Measurements from ENCODE around the gene SFMBT2.

The SFMBT2 gene

DNA sequence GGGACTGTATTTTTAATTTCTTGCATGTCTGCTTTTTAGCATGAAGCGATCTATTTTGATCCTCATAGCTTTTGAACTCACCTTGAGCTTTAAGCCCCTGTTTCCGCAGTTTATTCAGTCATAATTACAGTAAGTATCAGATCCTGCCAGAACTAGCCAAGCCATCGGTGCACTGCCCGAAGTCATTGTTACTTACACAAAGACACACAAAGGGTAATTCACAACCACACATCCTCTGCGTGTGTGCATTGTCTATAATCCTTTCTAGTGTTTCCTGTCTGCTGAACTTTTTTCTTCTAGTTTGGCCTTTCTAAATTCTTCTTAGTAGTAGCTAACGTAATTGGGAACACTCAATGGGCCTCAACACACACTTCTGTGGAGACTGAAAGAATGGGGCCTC lies 133.0 kb downstream of the SFMBT2 start:
- H3K36me3 ChIP-seq (ENCODE audit: control insufficient read depth, insufficient read depth, low read length) = no peaks in the 10 kb centered on the region
- no peaks in the 10 kb centered on the region for H3K27me3 ChIP-seq (ENCODE audit: control insufficient read depth, insufficient read depth, low read length)
- H3K9me3 ChIP-seq (ENCODE audit: control insufficient read depth, low read length) = no peaks in the 10 kb centered on the region
- H3K9ac ChIP-seq (ENCODE audit: low read length) = no peak overlapping the region
- no peaks in the 10 kb centered on the region for H3K4me1 ChIP-seq (ENCODE audit: control insufficient read depth, insufficient read depth, low read length)
- no peak overlapping the region for H3K4me3 ChIP-seq (ENCODE audit: low read length)

DNA sequence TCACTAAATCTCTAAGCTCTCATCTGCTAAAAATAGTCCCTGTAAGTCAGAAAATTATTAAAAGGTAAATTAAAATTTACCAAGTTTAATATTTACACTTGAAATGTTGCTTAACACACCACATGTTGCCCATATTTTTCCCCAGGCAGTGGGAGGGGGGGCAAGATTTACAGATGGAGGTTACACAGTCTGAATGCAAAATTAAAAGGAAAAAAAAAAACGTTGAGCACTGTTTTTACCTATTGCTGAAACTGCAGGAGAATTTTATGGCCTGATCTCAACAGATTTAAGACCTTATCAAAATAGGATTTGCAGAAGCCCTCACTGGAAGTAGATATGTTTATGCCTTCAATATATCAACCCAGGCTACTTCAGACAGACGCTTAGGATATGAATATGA lies 133.4 kb downstream of the SFMBT2 start:
- H3K9me3 ChIP-seq (ENCODE audit: control insufficient read depth, low read length) = no peaks in the 10 kb centered on the region
- H3K36me3 ChIP-seq (ENCODE audit: control insufficient read depth, insufficient read depth, low read length) = no peaks in the 10 kb centered on the region
- no peak overlapping the region for H3K9ac ChIP-seq (ENCODE audit: low read length)
- no peak overlapping the region for H3K4me3 ChIP-seq (ENCODE audit: low read length)
- H3K27me3 ChIP-seq (ENCODE audit: control insufficient read depth, insufficient read depth, low read length) = no peaks in the 10 kb centered on the region
- peaks cover 2% of the 10 kb centered on the region for H3K4me1 ChIP-seq (ENCODE audit: control insufficient read depth, insufficient read depth, low read length)

DNA sequence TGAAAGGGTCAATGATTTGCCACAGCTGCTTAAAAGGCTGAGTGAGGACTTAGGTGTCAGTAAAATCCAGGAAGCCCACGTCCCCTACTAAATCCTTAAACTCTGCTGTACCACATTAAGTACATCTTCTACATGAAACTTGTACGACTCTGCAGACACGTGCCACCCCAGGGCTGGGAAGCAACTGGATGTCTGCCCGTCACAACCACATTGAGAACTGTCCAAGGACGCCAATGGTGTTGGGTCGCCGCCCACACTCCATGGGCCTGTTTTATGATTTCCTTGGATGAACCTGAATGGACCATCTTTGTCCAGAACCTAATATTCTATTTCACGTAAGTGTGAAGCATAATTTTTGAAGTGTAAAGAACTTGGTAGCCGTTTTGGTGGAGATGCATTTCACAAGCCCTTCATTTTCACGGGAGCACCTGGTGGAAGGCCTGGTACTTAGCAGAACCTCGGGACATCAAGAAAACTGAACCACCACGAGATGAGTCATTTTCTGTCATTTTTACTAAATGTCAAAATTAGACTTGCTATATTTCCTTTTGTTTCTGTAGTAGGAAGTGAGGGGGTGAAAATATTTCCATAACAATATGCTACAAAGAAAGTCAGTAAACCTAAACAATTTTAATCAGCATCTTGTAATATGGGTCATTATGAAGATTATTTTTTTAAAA lies 134.9 kb downstream of the SFMBT2 start:
- no peak overlapping the region for H3K4me3 ChIP-seq (ENCODE audit: low read length)
- H3K9me3 ChIP-seq (ENCODE audit: control insufficient read depth, low read length) = no peaks in the 10 kb centered on the region
- H3K27me3 ChIP-seq (ENCODE audit: control insufficient read depth, insufficient read depth, low read length) = no peaks in the 10 kb centered on the region
- H3K4me1 ChIP-seq (ENCODE audit: control insufficient read depth, insufficient read depth, low read length) = peaks cover 9% of the 10 kb centered on the region
- H3K36me3 ChIP-seq (ENCODE audit: control insufficient read depth, insufficient read depth, low read length) = no peaks in the 10 kb centered on the region
- no peak overlapping the region for H3K9ac ChIP-seq (ENCODE audit: low read length)

DNA sequence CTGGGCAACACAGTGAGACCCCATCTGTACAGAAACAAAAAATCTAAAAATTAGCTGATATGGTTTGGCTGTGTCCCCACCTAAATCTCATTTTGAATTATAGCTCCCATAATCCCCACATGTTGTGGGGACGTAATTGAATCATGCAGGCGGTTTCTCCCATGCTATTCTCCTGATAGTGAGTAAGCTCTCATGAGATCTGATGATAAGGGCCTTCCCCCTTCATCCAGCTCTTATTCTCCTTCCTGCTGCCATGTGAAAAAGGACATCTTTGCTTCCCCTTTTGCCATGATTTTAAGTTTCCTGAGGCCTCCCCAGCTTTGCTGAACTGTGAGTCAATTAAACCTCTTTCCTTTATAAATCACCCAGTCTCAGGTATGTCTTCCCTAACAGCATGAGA lies 136.5 kb downstream of the SFMBT2 start:
- no peak overlapping the region for H3K9ac ChIP-seq (ENCODE audit: low read length)
- H3K4me3 ChIP-seq (ENCODE audit: low read length) = no peak overlapping the region

DNA sequence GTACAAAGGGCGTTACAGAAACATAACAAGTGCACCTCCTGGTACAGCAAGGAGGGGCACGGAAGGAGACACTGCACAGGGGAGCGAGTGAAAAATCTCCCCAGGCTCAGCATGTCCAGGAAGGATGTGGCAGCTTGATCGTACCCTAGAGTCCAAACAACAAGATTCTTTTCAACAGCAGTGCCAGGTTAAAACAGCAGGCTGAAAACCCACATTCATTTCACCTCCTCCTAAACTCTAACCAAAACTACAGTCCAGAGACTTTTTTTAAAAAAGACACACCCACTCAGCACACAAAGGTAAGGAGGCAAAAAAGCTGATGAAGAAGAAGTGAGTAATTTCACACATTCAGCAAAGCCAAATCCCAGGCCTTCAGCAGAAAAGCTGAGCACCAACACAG lies 138.8 kb downstream of the SFMBT2 start:
- Histone ChIP-seq H3K4me3 (ENCODE audit: low read length) (no peak overlapping the region), H3K4me1 (ENCODE audit: control insufficient read depth, insufficient read depth, low read length) (peaks cover 9% of the 10 kb centered on the region), H3K9ac (ENCODE audit: low read length) (no peak overlapping the region), H3K36me3 (ENCODE audit: control insufficient read depth, insufficient read depth, low read length) (no peaks in the 10 kb centered on the region), H3K27me3 (ENCODE audit: control insufficient read depth, insufficient read depth, low read length) (no peaks in the 10 kb centered on the region), H3K9me3 (ENCODE audit: control insufficient read depth, low read length) (no peaks in the 10 kb centered on the region)

More for the DNA sequence above, 136.5 kb downstream of the SFMBT2 start:
- Histone ChIP-seq H3K9me3 (ENCODE audit: control insufficient read depth, low read length) (no peaks in the 10 kb centered on the region), H3K36me3 (ENCODE audit: control insufficient read depth, insufficient read depth, low read length) (no peaks in the 10 kb centered on the region), H3K4me1 (ENCODE audit: control insufficient read depth, insufficient read depth, low read length) (peaks cover 9% of the 10 kb centered on the region), H3K27me3 (ENCODE audit: control insufficient read depth, insufficient read depth, low read length) (no peaks in the 10 kb centered on the region)

DNA sequence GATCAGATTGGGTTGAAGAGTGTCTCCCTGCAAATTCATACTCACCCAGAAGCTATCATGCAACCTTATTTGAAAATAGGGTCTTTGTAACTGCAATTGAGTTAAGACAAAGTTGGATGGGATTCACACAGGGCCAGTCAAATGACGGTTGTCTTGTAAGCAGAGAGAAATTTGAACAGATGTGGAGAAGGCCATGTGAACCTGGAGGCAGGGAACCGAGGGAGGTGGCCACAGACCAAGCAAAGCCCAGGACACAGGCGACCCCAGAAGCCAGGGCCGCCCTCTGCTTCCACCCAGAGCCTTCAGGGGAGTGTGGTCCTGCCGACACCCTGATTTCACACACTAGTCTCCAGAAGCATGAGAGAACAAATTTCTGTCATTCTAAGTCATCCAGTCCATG lies 140.8 kb downstream of the SFMBT2 start:
- Histone ChIP-seq H3K27me3 (ENCODE audit: control insufficient read depth, insufficient read depth, low read length) (no peaks in the 10 kb centered on the region), H3K9ac (ENCODE audit: low read length) (no peak overlapping the region), H3K4me3 (ENCODE audit: low read length) (no peak overlapping the region), H3K4me1 (ENCODE audit: control insufficient read depth, insufficient read depth, low read length) (peaks cover 9% of the 10 kb centered on the region), H3K9me3 (ENCODE audit: control insufficient read depth, low read length) (no peaks in the 10 kb centered on the region), H3K36me3 (ENCODE audit: control insufficient read depth, insufficient read depth, low read length) (no peaks in the 10 kb centered on the region)

DNA sequence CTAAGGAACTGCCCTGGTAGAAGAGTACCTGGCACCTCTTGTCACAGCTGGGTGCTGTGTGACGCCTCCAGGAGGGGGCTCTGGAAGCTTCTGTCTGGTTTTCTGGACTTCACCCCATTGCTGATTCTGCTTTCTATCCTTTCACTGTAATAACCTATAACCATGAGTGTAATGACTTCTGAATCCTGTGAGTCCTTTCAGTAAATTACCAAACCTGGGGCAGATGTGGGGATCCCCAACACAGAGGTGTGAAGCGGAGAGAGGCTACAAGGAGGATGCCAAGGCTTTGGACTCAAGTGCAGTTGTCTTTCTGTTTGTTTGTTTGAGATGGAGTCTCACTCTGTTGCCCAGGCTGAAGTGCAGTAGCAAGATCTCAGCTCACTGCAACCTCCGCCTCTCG lies 143.7 kb downstream of the SFMBT2 start:
- Histone ChIP-seq H3K9me3 (ENCODE audit: control insufficient read depth, low read length) (no peaks in the 10 kb centered on the region), H3K9ac (ENCODE audit: low read length) (no peak overlapping the region), H3K27me3 (ENCODE audit: control insufficient read depth, insufficient read depth, low read length) (no peaks in the 10 kb centered on the region), H3K36me3 (ENCODE audit: control insufficient read depth, insufficient read depth, low read length) (no peaks in the 10 kb centered on the region), H3K4me3 (ENCODE audit: low read length) (no peak overlapping the region), H3K4me1 (ENCODE audit: control insufficient read depth, insufficient read depth, low read length) (peaks cover 12% of the 10 kb centered on the region)

DNA sequence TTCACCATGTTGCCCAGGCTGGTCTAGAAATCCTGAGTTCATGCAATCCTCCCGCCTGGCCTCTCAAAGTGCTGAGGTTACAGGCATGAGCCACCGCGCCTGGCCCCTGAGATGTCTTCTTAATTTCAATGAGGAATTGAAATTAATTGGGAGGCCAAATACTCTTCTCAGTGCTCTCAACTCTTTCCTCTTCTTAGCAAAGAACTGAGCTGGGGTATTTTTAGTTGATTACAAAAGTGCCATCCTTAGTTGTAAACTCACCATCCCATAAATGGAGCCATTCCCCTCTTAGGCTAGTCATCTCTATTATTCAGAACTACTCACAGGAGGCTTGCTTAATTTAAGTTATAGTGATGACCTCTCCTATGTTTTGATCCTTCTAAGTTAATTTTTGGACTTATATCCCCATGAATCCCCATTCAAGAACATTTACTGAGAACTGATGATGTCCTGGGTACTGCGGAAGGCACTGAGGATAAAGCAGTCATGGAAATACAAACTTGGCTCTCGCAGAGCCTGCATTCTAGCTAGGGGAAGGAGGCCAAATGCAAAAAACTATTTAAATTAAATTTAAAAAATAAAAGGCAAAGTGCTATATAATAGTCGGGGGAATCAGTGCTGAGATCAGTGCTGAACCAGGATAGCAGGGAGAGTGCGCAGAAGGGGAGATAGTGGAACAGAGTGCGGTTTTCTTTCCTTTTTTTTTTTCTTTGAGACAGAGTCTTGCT lies 145.3 kb downstream of the SFMBT2 start:
- Histone ChIP-seq H3K27me3 (ENCODE audit: control insufficient read depth, insufficient read depth, low read length) (no peaks in the 10 kb centered on the region), H3K4me1 (ENCODE audit: control insufficient read depth, insufficient read depth, low read length) (peaks cover 9% of the 10 kb centered on the region), H3K36me3 (ENCODE audit: control insufficient read depth, insufficient read depth, low read length) (no peaks in the 10 kb centered on the region), H3K9me3 (ENCODE audit: control insufficient read depth, low read length) (no peaks in the 10 kb centered on the region), H3K9ac (ENCODE audit: low read length) (no peak overlapping the region), H3K4me3 (ENCODE audit: low read length) (no peak overlapping the region)

DNA sequence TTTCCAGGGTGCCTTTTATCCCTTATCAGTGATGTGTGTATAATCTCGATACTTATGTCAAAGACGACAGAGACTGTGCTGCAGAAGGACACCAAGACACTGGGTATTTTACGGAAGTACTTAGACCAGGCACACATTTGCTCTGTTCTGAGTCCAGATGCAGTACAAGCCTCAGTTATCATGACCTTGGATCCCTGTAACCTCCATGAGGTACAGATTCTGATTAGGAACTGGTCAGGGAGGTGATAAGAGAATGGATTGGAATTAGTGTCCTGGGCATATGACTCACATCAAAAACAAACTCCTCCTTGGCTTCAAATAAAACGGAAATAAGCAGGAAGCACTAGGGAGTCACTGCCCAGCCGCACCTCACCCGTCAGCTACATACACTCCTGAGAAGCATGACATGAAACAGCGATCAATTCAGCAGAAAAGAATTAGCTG lies 146.5 kb downstream of the SFMBT2 start:
- Histone ChIP-seq H3K27me3 (ENCODE audit: control insufficient read depth, insufficient read depth, low read length) (no peaks in the 10 kb centered on the region), H3K4me3 (ENCODE audit: low read length) (no peak overlapping the region), H3K9ac (ENCODE audit: low read length) (no peak overlapping the region), H3K4me1 (ENCODE audit: control insufficient read depth, insufficient read depth, low read length) (peaks cover 11% of the 10 kb centered on the region), H3K36me3 (ENCODE audit: control insufficient read depth, insufficient read depth, low read length) (no peaks in the 10 kb centered on the region), H3K9me3 (ENCODE audit: control insufficient read depth, low read length) (no peaks in the 10 kb centered on the region)

DNA sequence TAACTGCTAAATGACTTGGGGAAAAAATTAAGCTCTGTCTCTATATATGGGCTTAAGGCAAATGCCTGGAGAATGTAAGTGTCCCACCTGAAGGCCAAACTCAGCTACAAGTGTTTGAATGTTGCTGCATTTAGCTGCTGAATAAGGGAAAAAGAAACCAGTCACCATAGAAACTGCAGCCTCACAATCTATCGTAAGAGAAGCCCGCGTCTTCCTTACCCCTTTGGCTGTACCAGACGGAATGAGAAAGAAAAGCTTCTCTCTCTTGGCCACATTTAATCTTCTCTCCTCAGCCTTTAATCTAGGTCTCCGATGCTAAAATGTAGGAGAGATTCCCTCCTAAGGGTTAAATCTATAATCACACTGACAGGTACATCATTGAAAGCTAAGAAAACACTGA lies 147.2 kb downstream of the SFMBT2 start:
- peaks cover 11% of the 10 kb centered on the region for H3K4me1 ChIP-seq (ENCODE audit: control insufficient read depth, insufficient read depth, low read length)
- no peaks in the 10 kb centered on the region for H3K9me3 ChIP-seq (ENCODE audit: control insufficient read depth, low read length)
- H3K27me3 ChIP-seq (ENCODE audit: control insufficient read depth, insufficient read depth, low read length) = no peaks in the 10 kb centered on the region
- no peaks in the 10 kb centered on the region for H3K36me3 ChIP-seq (ENCODE audit: control insufficient read depth, insufficient read depth, low read length)
- H3K9ac ChIP-seq (ENCODE audit: low read length) = no peak overlapping the region
- H3K4me3 ChIP-seq (ENCODE audit: low read length) = no peak overlapping the region

DNA sequence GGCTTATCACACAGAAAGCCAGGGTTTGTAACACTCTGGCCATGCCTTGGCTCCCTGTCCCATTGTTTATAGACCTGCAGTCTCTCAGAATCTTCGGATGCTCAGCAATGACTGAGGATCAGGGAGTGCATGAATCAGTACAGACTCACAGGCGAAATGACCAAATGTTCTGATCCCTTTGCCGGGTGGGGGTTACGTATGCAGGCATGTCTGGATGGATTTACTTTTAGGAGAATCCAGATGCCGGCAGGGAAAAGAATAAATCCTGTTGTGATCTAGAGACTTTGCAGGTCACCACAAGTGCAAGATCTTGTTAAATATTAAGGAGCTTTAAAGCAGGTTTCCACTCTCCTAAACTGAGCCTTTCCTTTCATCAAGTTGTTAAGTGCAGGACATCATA lies 149.5 kb downstream of the SFMBT2 start:
- H3K36me3 ChIP-seq (ENCODE audit: control insufficient read depth, insufficient read depth, low read length) = no peaks in the 10 kb centered on the region
- H3K9me3 ChIP-seq (ENCODE audit: control insufficient read depth, low read length) = no peaks in the 10 kb centered on the region
- H3K4me3 ChIP-seq (ENCODE audit: low read length) = no peak overlapping the region
- no peak overlapping the region for H3K9ac ChIP-seq (ENCODE audit: low read length)
- H3K27me3 ChIP-seq (ENCODE audit: control insufficient read depth, insufficient read depth, low read length) = no peaks in the 10 kb centered on the region
- peaks cover 11% of the 10 kb centered on the region for H3K4me1 ChIP-seq (ENCODE audit: control insufficient read depth, insufficient read depth, low read length)

DNA sequence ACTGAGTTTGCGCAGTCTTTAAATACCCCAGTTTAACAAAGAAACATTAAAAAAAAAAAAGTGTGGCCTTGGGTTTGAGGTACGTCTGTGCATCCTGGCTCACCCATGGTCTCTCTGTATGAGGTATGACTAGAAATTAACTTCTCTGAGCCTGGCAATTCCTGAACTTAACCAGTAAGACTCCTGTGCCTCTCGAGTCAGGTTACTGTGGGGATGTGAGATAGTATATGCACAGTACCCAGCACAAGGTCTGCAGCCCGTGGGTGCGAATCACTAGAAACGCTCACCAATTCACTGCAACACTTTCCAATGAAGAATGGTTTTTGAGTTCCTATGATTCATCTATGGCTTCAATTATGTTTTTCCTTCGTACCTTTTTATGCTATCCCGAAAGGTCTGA lies 149.9 kb downstream of the SFMBT2 start:
- Histone ChIP-seq H3K9me3 (ENCODE audit: control insufficient read depth, low read length) (no peaks in the 10 kb centered on the region), H3K4me3 (ENCODE audit: low read length) (no peak overlapping the region), H3K36me3 (ENCODE audit: control insufficient read depth, insufficient read depth, low read length) (no peaks in the 10 kb centered on the region), H3K9ac (ENCODE audit: low read length) (no peak overlapping the region), H3K4me1 (ENCODE audit: control insufficient read depth, insufficient read depth, low read length) (peaks cover 11% of the 10 kb centered on the region), H3K27me3 (ENCODE audit: control insufficient read depth, insufficient read depth, low read length) (no peaks in the 10 kb centered on the region)

Measured in mucosa of stomach (tissue), 1 donor.